Heart right ventricle (tissue), 16 donors: ENCODE results near the gene SLC2A9. TPM values are rescaled to one million over a fixed set of nuclear protein-coding genes. Genes with fewer than 3 reads are reported as not detected.

Experiments used
- ATAC-seq, 8 donors: fragments of 200-7000 bp; cut with Tn5 transposase; one replicate each; pipeline ENCODE4 v1.9.1; 2020; ENCODE audit warnings: mild to moderate bottlenecking in 8 of 8, moderate library complexity in 8 of 8, moderate number of reproducible peaks in 1 of 8
- DNase-seq, 2 donors: peaks; one replicate each; pipeline ENCODE4 v3.0.0-alpha.2; 2020
- H3K27ac ChIP-seq, 10 donors: fragments of 200-600 bp; sonication (generic) in 2 of 10; one replicate each; pipeline versions ENCODE4 v1.5.0 to v1.8.0; 2020 to 2022; ENCODE audit warnings: mild to moderate bottlenecking in 3 of 10
- H3K27me3 ChIP-seq, 7 donors: fragments of 200-600 bp; one replicate each; pipeline ENCODE4 v1.8.0; 2021 to 2022; ENCODE audit warnings: mild to moderate bottlenecking in 2 of 7
- H3K36me3 ChIP-seq, 9 donors: fragments of 200-600 bp; sonication (generic) in 1 of 9; one replicate each; pipeline versions ENCODE4 v1.5.0 to v1.8.0; 2020 to 2022; ENCODE audit warnings: mild to moderate bottlenecking in 2 of 9
- H3K4me1 ChIP-seq, 9 donors: fragments of 200-600 bp; sonication (generic) in 1 of 9; one replicate each; pipeline versions ENCODE4 v1.5.0 to v1.8.0; 2020 to 2022; ENCODE audit warnings: mild to moderate bottlenecking in 4 of 9
- H3K4me3 ChIP-seq, 10 donors: fragments of 200-600 bp; sonication (generic) in 2 of 10; one replicate each; pipeline versions ENCODE4 v1.5.0 to v1.8.0; 2020 to 2022; ENCODE audit warnings: mild to moderate bottlenecking in 7 of 10, moderate library complexity in 2 of 10
- H3K9me3 ChIP-seq, 11 donors: fragments of 200-600 bp in 10 of 11; sonication (generic) in 2 of 11; one replicate each; pipeline versions ENCODE4 v1.5.0 to v1.8.0; 2013 to 2022; ENCODE audit warnings: mild to moderate bottlenecking in 2 of 11, control low read depth in 1 of 11, moderate library complexity in 1 of 11
- WGBS, 2 donors: extraction: QIAGEN DNeasy Blood & Tissue Kit; methylation state at CpG; one replicate each; pipeline ENCODE4 v1.1.7; 2013; ENCODE audit warnings: inconsistent platforms in 1 of 2; 5-methylcytosine and 5-hydroxymethylcytosine counted together
- intact Hi-C, 10 donors: fragments of 100-400 bp; cut with DNase I; formaldehyde crosslinking; loops; one replicate each; pipeline versions ENCODE4 v1.11.1 to v1.14.2; 2022
- polyA plus RNA-seq, 2 donors: library from polyadenylated mRNA; stranded (reverse); fragments of 200-250 nt; gene quantifications; one replicate each; pipeline ENCODE4 v1.2.3, GENCODE V29; 2013
- total RNA-seq, 10 donors: library from RNA; stranded (reverse); fragmentation: NEBNext Ultra II Directional in 3 of 10; extraction: Animal tissue kit (Norgen Biotek cat#: 25700) in 3 of 10; gene quantifications; one replicate each; pipeline versions ENCODE4 v1.2.1 to v1.2.4, GENCODE V29; 2021 to 2023
- TF ChIP-seq, protein P1 (sequence below), 9 donors: fragments of 200-600 bp; sonication (generic) in 2 of 9; IDR thresholded peaks; one replicate each; pipeline versions ENCODE4 v1.5.0 to v1.8.0; 2021 to 2022; ENCODE audit warnings: antibody characterized with exemption in 9 of 9, mild to moderate bottlenecking in 5 of 9, moderate library complexity in 1 of 9
- donor health status: Arrhythmogenic right ventricular cardiomyopathy.
- donor health status: ischemic (EF 13 %, LVEDD 7.1; RV severe dilation, severe dysfunction).
- donor health status: healthy with polysubstance abuse.
- donor health status: DM: no; HTN: yes; CAD: no.
- donor health status: DM: no; HTN: no; CAD: no.
- donor health status: ischemic (EF 25% LVEDD 6.9; RV normal size, moderate dysfunction).
- donor health status: ischemic (EF 25% LVEDD 5.7; RV mildly dilated, moderate dysfunction).
- donor health status: healthy.
- donor health status: DM: yes; HTN: yes; CAD: no.
- donor health status: Ischemic cardiomyopathy.
- donor health status: ischemic (EF 35%, LVEDD 5.7; RV mildly dilated, moderate dysfunction).
- donor health status: nonischemic (EF 11% LVEDD 7.7; RV severe dilation, severe dysfunction).
- donor health status: DM: yes; HTN: yes; CAD: no.
- donor health status: PGD.
- donor health status: ischemic (EF 29% LVEDD 5.4; RV normal size, mild dysfunction).
- donor health status: nonischemic (EF 23%, LVEDD 6.1; RV moderate dilation, normal function).

Gene SLC2A9
- total and polyA plus RNA-seq, 12 donors, result 3.1 to 10.9 (median 5.5) TPM

DNA sequence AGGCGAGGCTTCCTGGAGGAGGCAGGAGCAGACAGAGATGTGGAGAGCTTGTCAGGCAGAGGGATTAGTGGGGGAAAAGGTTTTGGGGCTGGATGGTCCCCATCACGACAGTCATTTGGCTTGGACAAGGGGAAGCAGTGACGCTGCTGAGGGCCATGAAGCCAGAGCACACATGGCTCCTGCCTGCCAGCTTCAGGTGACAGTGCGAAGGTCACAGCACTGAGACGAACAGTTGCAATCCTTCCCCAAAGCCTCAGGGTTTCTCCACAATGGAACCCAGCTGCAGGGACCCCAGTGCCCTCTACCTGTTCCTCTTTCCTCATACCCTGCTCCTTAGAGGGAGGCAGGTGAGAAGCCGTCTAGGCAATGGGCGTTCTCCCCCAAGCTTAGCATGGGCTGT, 129.6 kb downstream of the SLC2A9 start:
- H3K4me3 ChIP-seq, result no peak overlapping the region
- intact Hi-C loops, result loop anchor here in 5 of 10 donors (10.0 kb wide), 2 partner anchors 123 to 173 kb away; no protein-coding TSS in a partner anchor
- TF ChIP-seq, protein P1, sequence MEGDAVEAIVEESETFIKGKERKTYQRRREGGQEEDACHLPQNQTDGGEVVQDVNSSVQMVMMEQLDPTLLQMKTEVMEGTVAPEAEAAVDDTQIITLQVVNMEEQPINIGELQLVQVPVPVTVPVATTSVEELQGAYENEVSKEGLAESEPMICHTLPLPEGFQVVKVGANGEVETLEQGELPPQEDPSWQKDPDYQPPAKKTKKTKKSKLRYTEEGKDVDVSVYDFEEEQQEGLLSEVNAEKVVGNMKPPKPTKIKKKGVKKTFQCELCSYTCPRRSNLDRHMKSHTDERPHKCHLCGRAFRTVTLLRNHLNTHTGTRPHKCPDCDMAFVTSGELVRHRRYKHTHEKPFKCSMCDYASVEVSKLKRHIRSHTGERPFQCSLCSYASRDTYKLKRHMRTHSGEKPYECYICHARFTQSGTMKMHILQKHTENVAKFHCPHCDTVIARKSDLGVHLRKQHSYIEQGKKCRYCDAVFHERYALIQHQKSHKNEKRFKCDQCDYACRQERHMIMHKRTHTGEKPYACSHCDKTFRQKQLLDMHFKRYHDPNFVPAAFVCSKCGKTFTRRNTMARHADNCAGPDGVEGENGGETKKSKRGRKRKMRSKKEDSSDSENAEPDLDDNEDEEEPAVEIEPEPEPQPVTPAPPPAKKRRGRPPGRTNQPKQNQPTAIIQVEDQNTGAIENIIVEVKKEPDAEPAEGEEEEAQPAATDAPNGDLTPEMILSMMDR (IDR thresholded peaks at IDR 0.05), result no peak
- 91 to 93% methylated on average over 7 of the region's 7 CpGs for WGBS, 2 donors
- ATAC-seq, result no peak
- no peak overlapping the region for H3K27ac ChIP-seq
- peaks cover 0 to 12% (median 0%) of the 10 kb centered on the region in 9 donors for H3K4me1 ChIP-seq
- H3K9me3 ChIP-seq, result no peaks in the 10 kb centered on the region
- H3K27me3 ChIP-seq, result peaks cover 0 to 3% (median 0%) of the 10 kb centered on the region in 7 donors
- DNase-seq, result no peak
- no peaks in the 10 kb centered on the region for H3K36me3 ChIP-seq

DNA sequence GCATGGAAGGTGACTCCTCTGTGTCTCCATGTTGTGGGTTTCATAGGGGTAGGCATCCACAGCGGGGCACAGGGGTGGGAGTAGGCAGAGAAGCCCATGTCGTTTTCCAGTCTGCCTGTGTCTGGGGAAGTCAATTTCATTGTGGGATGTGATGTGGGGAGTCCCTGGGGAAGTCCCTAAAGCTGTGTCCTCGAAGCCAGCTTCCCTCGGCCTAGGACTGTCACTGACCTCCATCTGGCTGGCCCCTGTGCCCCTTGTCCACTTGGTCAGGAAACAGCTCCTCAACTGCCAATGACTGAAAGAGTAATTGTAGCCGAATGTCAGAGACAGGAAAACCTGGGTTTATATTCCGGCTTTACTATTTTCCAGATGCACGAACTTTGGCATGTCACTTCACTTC, 130.2 kb downstream of the SLC2A9 start:
- WGBS, 2 donors, result 61 to 72% methylated on average over 7 of the region's 7 CpGs
- DNase-seq, result no peak
- peaks cover 0 to 3% (median 0%) of the 10 kb centered on the region in 7 donors for H3K27me3 ChIP-seq
- no peak overlapping the region for H3K4me3 ChIP-seq
- TF ChIP-seq, protein P1 (IDR thresholded peaks at IDR 0.05), result no peak
- H3K27ac ChIP-seq, result no peak overlapping the region
- intact Hi-C loops, result loop anchor here in 5 of 10 donors (10.0 kb wide), 2 partner anchors 124 to 174 kb away; no protein-coding TSS in a partner anchor
- peaks cover 0 to 12% (median 0%) of the 10 kb centered on the region in 9 donors for H3K4me1 ChIP-seq
- no peak for ATAC-seq
- H3K9me3 ChIP-seq, result no peaks in the 10 kb centered on the region
- H3K36me3 ChIP-seq, result no peaks in the 10 kb centered on the region

DNA sequence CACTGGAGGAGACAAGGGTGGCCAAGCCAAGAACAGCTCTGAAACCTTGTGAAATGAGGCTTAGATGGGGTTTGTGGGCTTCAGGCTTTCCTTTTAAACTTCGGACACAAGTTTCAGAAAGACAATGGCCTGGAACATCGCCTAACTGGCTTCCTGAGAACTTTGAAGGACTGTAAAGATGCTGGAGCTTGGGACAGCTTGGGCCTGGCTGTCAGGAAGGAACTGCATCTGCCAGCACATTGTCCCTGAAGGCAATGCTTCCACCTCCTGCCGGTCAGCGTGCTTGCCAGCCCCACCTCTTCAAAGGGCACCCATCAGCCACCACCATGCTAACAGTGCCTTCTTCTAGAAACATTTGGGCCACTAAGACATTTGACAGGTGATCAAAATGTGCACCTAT, 132.0 kb downstream of the SLC2A9 start:
- ATAC-seq (peak in 5 of 8 donors; percentile 31 to 58 (median 32)), DNase-seq (no peak)
- peaks cover 0 to 12% (median 0%) of the 10 kb centered on the region in 9 donors for H3K4me1 ChIP-seq
- H3K27ac ChIP-seq, result peak overlapping the region in 4 of 10 donors; percentile 19 to 58 (median 50)
- H3K4me3 ChIP-seq, result no peak overlapping the region
- peaks cover 0 to 3% (median 0%) of the 10 kb centered on the region in 7 donors for H3K27me3 ChIP-seq
- H3K36me3 ChIP-seq, result no peaks in the 10 kb centered on the region
- intact Hi-C loops, result no loop called here
- no peaks in the 10 kb centered on the region for H3K9me3 ChIP-seq
- 55 to 71% methylated on average over 4 of the region's 4 CpGs for WGBS, 2 donors
- TF ChIP-seq, protein P1 (IDR thresholded peaks at IDR 0.05), result no peak

DNA sequence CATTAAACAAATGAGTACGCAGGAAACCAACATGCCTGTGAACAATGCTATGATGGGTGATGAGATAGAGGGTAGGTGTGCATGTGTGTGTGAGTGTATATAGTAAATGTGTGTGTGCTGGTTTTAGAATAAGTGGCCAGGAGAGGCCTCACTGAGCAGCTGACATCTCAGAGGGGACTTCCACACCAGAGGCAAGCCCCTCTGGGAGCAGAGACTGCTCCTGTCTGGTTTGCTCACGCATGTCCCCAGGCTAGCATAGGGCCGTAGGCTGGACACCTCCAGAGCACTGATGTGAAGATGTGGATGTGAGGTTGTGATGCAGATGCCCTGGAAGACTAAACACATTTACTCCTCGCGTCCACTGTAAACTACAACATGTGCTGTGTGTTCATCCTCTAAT, 135.3 kb downstream of the SLC2A9 start:
- Histone ChIP-seq H3K27me3 (peaks cover 0 to 3% (median 0%) of the 10 kb centered on the region in 7 donors), H3K4me3 (no peak overlapping the region), H3K27ac (no peak overlapping the region), H3K36me3 (no peaks in the 10 kb centered on the region), H3K9me3 (no peaks in the 10 kb centered on the region), H3K4me1 (peaks cover 0 to 19% (median 4%) of the 10 kb centered on the region in 9 donors)
- TF ChIP-seq, protein P1 (IDR thresholded peaks at IDR 0.05), result no peak
- ATAC-seq (no peak), DNase-seq (no peak)
- intact Hi-C loops, result no loop called here
- WGBS, 2 donors, result 87 to 97% methylated on average over 5 of the region's 5 CpGs
